Kasumi-1 (cell line): Measurements from ENCODE around the gene SYNDIG1.

Source experiments
- DNase-seq, 2 experiments: peaks; one replicate each; lab custom pipeline; 2025; lab: John Stamatoyannopoulos, UW

SYNDIG1 gene

GRCh38 chr20:24473435-24474223 is 4.2 kb downstream of the SYNDIG1 start:
- DNase-seq: no peak

GRCh38 chr20:24477831-24478547 is 8.6 kb downstream of the SYNDIG1 start:
- no peak for DNase-seq

GRCh38 chr20:24478584-24478983 is 9.2 kb downstream of the SYNDIG1 start:
- no peak for DNase-seq

GRCh38 chr20:24479106-24479505 is 9.7 kb downstream of the SYNDIG1 start:
- DNase-seq: no peak

GRCh38 chr20:24479595-24479994 is 10.2 kb downstream of the SYNDIG1 start:
- DNase-seq: no peak

- no peak for DNase-seq
These were observed 11.1 kb downstream of the SYNDIG1 start for GRCh38 chr20:24480509-24480908.

- DNase-seq: no peak
These were observed 11.7 kb downstream of the SYNDIG1 start for GRCh38 chr20:24481173-24481572.

GRCh38 chr20:24483435-24484080 is 14.1 kb downstream of the SYNDIG1 start:
- DNase-seq: no peak

GRCh38 chr20:24484081-24484450 is 14.6 kb downstream of the SYNDIG1 start:
- DNase-seq: no peak

GRCh38 chr20:24485981-24486380 is 16.6 kb downstream of the SYNDIG1 start:
- DNase-seq: no peak

GRCh38 chr20:24487240-24487639 is 17.8 kb downstream of the SYNDIG1 start:
- DNase-seq: no peak

GRCh38 chr20:24487648-24488047 is 18.2 kb downstream of the SYNDIG1 start:
- no peak for DNase-seq

- no peak for DNase-seq
These were observed 18.8 kb downstream of the SYNDIG1 start for GRCh38 chr20:24488064-24488799.

- no peak for DNase-seq
These were observed 19.4 kb downstream of the SYNDIG1 start for GRCh38 chr20:24488800-24489175.

- DNase-seq: no peak
These were observed 19.8 kb downstream of the SYNDIG1 start for GRCh38 chr20:24489193-24489592.

GRCh38 chr20:24489631-24490260 is 20.3 kb downstream of the SYNDIG1 start:
- no peak for DNase-seq

GRCh38 chr20:24490598-24490997 is 21.2 kb downstream of the SYNDIG1 start:
- no peak for DNase-seq

- no peak for DNase-seq
These were observed 21.8 kb downstream of the SYNDIG1 start for GRCh38 chr20:24491041-24491756.

GRCh38 chr20:24492031-24492607 is 22.7 kb downstream of the SYNDIG1 start:
- DNase-seq: no peak

- no peak for DNase-seq
These were observed 23.3 kb downstream of the SYNDIG1 start for GRCh38 chr20:24492698-24493097.

GRCh38 chr20:24493181-24493580 is 23.8 kb downstream of the SYNDIG1 start:
- no peak for DNase-seq
